ENCODE results near the gene YWHAQ.
"Not testable (repeated sequence)": the region's sequence is repeated elsewhere in the genome, so short reads cannot be mapped to it uniquely, and the experiment has no call there.

The YWHAQ gene

DNA sequence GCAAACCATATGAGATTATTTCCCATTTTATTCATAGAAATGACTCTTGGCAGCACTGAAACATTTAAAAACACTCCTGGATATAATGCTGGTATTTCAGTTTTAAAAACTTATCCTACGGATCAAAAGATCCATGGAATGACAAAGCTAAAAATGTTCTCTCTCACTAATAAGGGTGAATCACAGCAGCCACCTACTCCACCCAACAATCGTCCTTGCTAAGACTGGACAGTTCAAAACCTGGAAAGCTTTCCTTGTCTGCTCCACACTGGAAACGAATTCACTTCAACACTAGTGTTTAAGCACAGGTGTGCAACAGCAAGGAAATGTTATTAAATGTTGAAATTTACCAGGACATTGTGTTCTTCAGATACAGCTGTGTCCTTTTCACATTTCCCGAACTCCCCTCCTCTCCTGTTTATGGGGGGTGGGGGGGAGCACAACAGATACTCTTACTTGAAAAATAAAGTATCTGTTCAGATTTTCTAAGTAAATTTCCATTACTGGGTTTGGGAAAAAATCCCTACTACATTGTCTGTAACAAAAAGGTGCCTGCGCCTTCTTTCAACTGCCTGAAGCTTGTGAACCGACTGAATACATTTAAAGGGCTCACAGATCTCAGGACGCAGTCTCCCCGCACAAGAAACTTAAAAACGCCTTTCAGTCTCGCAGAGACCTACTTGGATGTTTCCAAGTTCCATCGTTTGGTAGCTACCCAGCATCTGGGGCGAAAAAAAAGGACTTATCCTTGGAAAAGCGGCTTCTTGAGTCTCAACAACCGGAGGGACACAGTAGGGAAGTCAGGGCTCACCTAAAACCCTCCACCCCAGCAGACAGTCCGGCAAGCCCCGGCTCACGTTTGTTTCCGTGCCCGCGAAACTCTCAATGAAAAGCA is 1.3 kb downstream of the YWHAQ start:
- Histone ChIP-seq H3K27me3 (ENCODE audit: insufficient read depth, low read depth, severe bottlenecking) (no peaks in the 10 kb centered on the region), H3K27ac (peak overlapping the region; percentile 96), H3K4me3 (ENCODE audit: low read depth, low read length) (peak overlapping the region; percentile 87), H3K9me3 (ENCODE audit: severe bottlenecking) (no peaks in the 10 kb centered on the region), H3K36me3 (peaks cover 58% of the 10 kb centered on the region)
- TF ChIP-seq, protein P1, sequence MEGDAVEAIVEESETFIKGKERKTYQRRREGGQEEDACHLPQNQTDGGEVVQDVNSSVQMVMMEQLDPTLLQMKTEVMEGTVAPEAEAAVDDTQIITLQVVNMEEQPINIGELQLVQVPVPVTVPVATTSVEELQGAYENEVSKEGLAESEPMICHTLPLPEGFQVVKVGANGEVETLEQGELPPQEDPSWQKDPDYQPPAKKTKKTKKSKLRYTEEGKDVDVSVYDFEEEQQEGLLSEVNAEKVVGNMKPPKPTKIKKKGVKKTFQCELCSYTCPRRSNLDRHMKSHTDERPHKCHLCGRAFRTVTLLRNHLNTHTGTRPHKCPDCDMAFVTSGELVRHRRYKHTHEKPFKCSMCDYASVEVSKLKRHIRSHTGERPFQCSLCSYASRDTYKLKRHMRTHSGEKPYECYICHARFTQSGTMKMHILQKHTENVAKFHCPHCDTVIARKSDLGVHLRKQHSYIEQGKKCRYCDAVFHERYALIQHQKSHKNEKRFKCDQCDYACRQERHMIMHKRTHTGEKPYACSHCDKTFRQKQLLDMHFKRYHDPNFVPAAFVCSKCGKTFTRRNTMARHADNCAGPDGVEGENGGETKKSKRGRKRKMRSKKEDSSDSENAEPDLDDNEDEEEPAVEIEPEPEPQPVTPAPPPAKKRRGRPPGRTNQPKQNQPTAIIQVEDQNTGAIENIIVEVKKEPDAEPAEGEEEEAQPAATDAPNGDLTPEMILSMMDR (IDR thresholded peaks at IDR 0.05; ENCODE audit: low read depth, low read length), result no peak
- no peak for DNase-seq

DNA sequence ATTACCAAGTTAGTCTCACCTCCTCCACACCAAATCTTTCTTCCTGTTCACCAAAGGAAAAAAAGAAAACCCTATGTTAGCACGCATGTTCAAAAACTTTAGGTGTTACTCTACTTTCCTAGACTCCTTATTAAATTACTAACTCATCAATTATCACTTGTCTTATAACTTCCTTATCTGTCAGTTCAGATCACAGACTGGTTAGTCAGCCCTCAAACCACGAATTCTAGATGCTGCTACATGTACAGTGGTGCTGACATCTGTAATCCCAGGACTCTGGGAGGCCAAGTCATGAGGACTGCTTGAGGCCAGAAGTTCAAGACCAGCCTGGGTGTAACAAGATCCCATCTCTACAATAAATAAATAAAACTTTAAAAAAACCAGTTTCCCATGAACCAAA is 3.5 kb downstream of the YWHAQ start:
- H3K27ac ChIP-seq, result no peak overlapping the region
- H3K36me3 ChIP-seq, result peaks cover 80% of the 10 kb centered on the region
- H3K27me3 ChIP-seq (ENCODE audit: insufficient read depth, low read depth, severe bottlenecking), result no peaks in the 10 kb centered on the region
- TF ChIP-seq, protein P1 (IDR thresholded peaks at IDR 0.05; ENCODE audit: low read depth, low read length), result no peak
- DNase-seq, result no peak
- H3K4me3 ChIP-seq (ENCODE audit: low read depth, low read length), result no peak overlapping the region
- no peaks in the 10 kb centered on the region for H3K9me3 ChIP-seq (ENCODE audit: severe bottlenecking)

DNA sequence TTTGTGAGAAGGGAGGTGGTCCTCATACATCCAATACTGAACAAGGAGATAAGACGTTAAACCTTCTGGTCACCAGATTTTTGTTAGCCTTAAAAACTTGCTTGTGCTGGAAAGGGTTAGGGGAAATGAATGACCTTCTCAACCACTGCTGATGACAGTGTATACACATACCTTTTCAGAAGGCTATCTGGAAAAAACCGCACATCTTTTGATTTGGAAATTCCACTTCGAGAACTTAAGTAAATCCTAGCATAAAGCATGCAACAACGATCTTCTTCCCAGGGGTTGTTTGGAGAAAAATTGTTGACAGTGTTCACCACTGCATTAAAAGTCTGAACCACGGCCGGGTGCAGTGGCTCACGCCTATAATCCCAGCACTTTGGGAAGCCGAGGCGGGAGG is 7.6 kb downstream of the YWHAQ start:
- Histone ChIP-seq H3K36me3 (peaks cover 92% of the 10 kb centered on the region), H3K9me3 (ENCODE audit: severe bottlenecking) (no peaks in the 10 kb centered on the region), H3K4me3 (ENCODE audit: low read depth, low read length) (no peak overlapping the region), H3K27me3 (ENCODE audit: insufficient read depth, low read depth, severe bottlenecking) (no peaks in the 10 kb centered on the region), H3K27ac (no peak overlapping the region)
- TF ChIP-seq, protein P1 (IDR thresholded peaks at IDR 0.05; ENCODE audit: low read depth, low read length), result no peak
- DNase-seq, result no peak

DNA sequence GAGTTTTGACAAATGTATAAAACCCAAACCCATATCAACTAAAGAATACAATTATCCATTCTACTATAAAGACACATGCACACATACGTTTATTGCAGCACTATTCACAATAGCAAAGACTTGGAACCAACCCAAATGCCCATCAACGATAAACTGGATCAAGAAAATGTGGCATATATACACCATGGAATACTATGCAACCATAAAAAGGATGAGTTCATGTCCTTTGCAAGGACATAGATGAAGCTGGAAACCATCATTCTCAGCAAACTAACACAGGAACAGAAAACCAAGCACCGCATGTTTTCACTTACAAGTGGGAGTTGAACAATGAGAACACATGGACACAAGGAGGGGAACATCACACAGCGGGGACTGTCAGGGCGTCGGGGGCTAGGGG is 9.1 kb downstream of the YWHAQ start:
- H3K27ac ChIP-seq; H3K27me3 ChIP-seq (ENCODE audit: insufficient read depth, low read depth, severe bottlenecking); H3K9me3 ChIP-seq (ENCODE audit: severe bottlenecking); H3K4me3 ChIP-seq (ENCODE audit: low read depth, low read length); DNase-seq: not testable (repeated sequence)
- peaks cover 89% of the 10 kb centered on the region for H3K36me3 ChIP-seq

DNA sequence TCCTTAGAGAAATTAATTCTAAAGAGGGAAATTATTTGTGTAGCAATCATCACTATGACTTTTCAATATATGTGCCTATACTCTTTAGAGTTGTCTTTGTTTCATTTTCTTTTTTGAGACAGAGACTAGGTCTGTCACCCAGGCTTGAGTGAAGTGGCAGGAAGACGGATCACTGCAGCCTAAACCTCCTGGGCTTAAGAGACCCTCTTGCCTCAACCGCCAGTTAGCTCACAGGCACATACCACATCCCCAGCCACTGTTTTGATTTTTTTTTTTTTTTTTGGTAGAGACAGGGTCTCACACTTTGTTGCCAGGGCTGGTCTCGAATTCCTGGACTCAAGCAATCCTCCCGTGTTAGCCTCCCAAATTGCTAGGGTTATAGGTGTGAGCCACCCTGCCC is 12.4 kb downstream of the YWHAQ start:
- Histone ChIP-seq H3K27ac (no peak overlapping the region), H3K36me3 (peaks cover 77% of the 10 kb centered on the region), H3K9me3 (ENCODE audit: severe bottlenecking) (no peaks in the 10 kb centered on the region), H3K4me3 (ENCODE audit: low read depth, low read length) (no peak overlapping the region), H3K27me3 (ENCODE audit: insufficient read depth, low read depth, severe bottlenecking) (no peaks in the 10 kb centered on the region)
- no peak for DNase-seq
- TF ChIP-seq, protein P1 (IDR thresholded peaks at IDR 0.05; ENCODE audit: low read depth, low read length), result no peak

DNA sequence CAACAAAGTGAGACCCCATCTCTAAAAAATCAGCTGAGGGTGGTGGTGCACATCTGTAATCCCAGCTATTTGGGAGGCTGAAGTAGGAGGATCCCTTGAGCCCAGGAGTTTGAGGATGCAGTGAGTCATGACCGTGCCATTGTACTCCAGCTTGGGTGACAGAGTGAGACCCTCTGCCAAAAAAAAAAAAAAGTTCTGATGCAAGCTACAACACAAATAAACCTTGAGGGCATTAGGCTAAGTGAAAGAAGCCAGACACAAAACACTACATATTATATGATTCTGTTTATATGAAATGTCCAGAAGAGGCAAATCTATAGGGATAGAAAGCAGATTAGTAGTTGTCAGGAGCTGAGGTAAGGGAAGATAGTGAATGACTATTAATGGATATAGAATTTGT is 13.0 kb downstream of the YWHAQ start:
- TF ChIP-seq, protein P1 (IDR thresholded peaks at IDR 0.05; ENCODE audit: low read depth, low read length), result no peak
- Histone ChIP-seq H3K4me3 (ENCODE audit: low read depth, low read length) (no peak overlapping the region), H3K36me3 (peaks cover 77% of the 10 kb centered on the region), H3K9me3 (ENCODE audit: severe bottlenecking) (no peaks in the 10 kb centered on the region), H3K27ac (no peak overlapping the region), H3K27me3 (ENCODE audit: insufficient read depth, low read depth, severe bottlenecking) (no peaks in the 10 kb centered on the region)
- no peak for DNase-seq

All from WERI-Rb-1 (cell line).